ENCODE data around the gene ISM1.

Gene ISM1

GRCh38 chr20:13207016-13207415 lies 14.1 kb upstream of the ISM1 start:
- no peak for DNase-seq (ENCODE audit: low read depth, low spot score)
- no peak for TF ChIP-seq CTCF (IDR thresholded peaks at IDR 0.05; ENCODE audit: low read depth, low read length)
- in situ Hi-C loops (cut with HindIII; ENCODE audit: low sequenced_read_pairs) = no loop called here
- H3K4me3 ChIP-seq (ENCODE audit: low read depth, low read length) = no peak overlapping the region

- in situ Hi-C loops (cut with HindIII; ENCODE audit: low sequenced_read_pairs) = no loop called here
- no peak overlapping the region for H3K4me3 ChIP-seq (ENCODE audit: low read depth, low read length)
- DNase-seq (ENCODE audit: low read depth, low spot score) = no peak
- no peak for TF ChIP-seq CTCF (IDR thresholded peaks at IDR 0.05; ENCODE audit: low read depth, low read length)
These were observed 9.0 kb upstream of the ISM1 start for GRCh38 chr20:13211956-13212618.

DNA sequence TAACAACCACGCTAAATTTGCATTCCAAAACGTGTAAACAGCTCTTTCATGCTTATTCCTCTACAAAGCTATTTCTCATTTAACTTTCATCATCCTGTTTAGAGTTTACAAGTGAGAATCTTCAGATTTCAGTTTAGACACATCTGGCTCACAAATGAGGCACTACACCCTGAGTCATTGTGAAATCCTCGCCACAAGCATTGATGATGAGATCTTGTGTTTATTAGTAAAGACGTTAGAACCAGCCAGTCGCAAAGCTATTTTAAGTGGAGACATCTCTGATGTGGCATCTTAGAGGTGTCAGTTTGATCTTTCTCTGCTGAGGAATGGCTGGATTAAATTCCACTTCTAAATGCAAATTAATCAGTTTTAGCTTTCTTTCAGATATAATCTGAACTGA lies 8.3 kb upstream of the ISM1 start:
- no peak for TF ChIP-seq CTCF (IDR thresholded peaks at IDR 0.05; ENCODE audit: low read depth, low read length)
- DNase-seq (ENCODE audit: low read depth, low spot score) = no peak
- in situ Hi-C loops (cut with HindIII; ENCODE audit: low sequenced_read_pairs) = no loop called here
- no peak overlapping the region for H3K4me3 ChIP-seq (ENCODE audit: low read depth, low read length)

GRCh38 chr20:13213335-13213734 lies 7.7 kb upstream of the ISM1 start:
- H3K4me3 ChIP-seq (ENCODE audit: low read depth, low read length) = no peak overlapping the region
- DNase-seq (ENCODE audit: low read depth, low spot score) = no peak
- in situ Hi-C loops (cut with HindIII; ENCODE audit: low sequenced_read_pairs) = no loop called here
- TF ChIP-seq CTCF (IDR thresholded peaks at IDR 0.05; ENCODE audit: low read depth, low read length) = no peak

DNA sequence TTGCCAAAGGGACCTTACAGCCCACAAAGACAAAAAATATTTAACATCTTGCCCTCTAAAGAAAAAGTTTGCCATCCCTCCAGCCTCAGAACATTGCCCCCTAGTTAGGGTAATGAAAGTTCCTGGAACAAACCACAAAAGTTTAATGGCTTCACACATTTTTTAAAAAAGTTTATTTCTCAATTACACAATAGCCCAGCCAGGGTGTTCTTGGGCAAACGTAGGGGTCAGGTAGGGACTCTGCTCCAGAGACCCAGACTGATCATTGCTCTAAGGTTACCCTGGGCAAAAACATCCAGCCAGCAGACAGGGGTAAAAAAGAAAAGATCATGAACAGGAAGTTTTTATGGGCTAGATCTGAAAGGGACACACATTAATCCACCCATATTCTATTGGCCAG lies 4.5 kb upstream of the ISM1 start:
- no peak for DNase-seq (ENCODE audit: low read depth, low spot score)
- no peak overlapping the region for H3K4me3 ChIP-seq (ENCODE audit: low read depth, low read length)
- no peak for TF ChIP-seq CTCF (IDR thresholded peaks at IDR 0.05; ENCODE audit: low read depth, low read length)
- in situ Hi-C loops (cut with HindIII; ENCODE audit: low sequenced_read_pairs) = no loop called here

DNA sequence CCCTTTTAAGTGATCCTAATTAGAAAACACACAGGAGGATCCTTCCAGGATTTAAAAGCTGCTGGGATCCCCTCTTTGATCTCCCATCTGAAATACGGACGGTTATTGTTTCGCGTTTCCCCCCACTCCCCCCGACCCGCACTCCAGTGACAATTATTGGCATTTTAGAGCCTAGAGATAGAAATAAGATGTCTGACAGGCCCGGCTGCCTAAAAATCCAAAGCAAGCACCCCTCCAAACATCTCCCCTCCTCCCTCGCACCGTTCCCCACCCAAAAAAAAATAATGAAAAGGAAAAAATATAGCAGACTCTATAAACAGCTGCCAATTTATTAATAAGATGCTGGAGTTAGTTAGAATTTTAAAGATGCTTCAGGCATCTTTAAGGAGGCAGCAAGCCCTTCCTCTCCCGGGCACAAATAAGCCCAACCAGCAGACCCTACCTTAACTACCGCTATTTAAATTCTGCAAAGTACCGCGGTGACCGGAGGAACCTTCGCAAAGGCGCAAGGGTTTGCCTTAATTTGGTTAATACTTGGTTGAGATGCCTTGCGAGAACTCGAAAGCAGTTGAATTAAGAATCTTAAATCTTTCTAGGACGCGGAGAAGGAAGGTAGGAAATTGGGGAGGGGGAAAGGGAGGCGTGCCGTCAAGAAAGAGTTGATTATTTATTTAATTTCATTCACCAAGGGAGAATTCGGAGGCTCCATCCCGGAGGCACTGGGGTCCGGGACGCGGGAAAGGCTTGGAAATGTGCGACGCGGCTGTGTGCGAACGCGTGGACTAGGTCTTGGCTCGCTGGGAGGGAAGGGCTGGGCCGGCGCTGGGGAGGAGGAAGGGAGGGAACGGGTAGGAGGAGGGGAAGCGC lies 1.5 kb upstream of the ISM1 start:
- DNase-seq (ENCODE audit: low read depth, low spot score) = no peak
- no peak for TF ChIP-seq CTCF (IDR thresholded peaks at IDR 0.05; ENCODE audit: low read depth, low read length)
- in situ Hi-C loops (cut with HindIII; ENCODE audit: low sequenced_read_pairs) = no loop called here
- no peak overlapping the region for H3K4me3 ChIP-seq (ENCODE audit: low read depth, low read length)
